ENCODE results near the gene ALKAL2. TPM values are rescaled to one million over a fixed set of nuclear protein-coding genes. Genes with fewer than 3 reads are reported as not detected.
"Not testable (repeated sequence)": the region's sequence is repeated elsewhere in the genome, so short reads cannot be mapped to it uniquely, and the experiment has no call there.

The ALKAL2 gene
- total RNA-seq, 4 donors from 2014 or later: 1.7 to 11.9 (median 2.3) TPM; not detected in 1

GRCh38 chr2:317501-318424 lies 29.9 kb upstream of the ALKAL2 start:
- DNase-seq (ENCODE audit: extremely low spot score): peak; percentile 88
- H3K27me3 ChIP-seq: peaks cover 0 to 27% (median 0%) of the 10 kb centered on the region in 4 donors
- no peak for TF ChIP-seq POLR2A (IDR thresholded peaks at IDR 0.05; ENCODE audit: low read depth)
- TF ChIP-seq POLR2AphosphoS5 (IDR thresholded peaks at IDR 0.05): no peak
- no peak for TF ChIP-seq EP300 (IDR thresholded peaks at IDR 0.05)
- TF ChIP-seq CTCF (IDR thresholded peaks at IDR 0.05): no peak
- H3K4me3 ChIP-seq: no peak overlapping the region
- no peak overlapping the region for H3K27ac ChIP-seq (replicated peaks in 1 of 4)
- no peaks in the 10 kb centered on the region for H3K4me1 ChIP-seq
- intact Hi-C loops (cut with DNase I): no loop called here
- WGBS: 77% methylated on average over 27 of the region's 27 CpGs
- H3K36me3 ChIP-seq: no peaks in the 10 kb centered on the region
- no peaks in the 10 kb centered on the region for H3K9me3 ChIP-seq

GRCh38 chr2:316381-316780 lies 28.5 kb upstream of the ALKAL2 start:
- intact Hi-C loops (cut with DNase I): no loop called here
- H3K4me3 ChIP-seq: no peak overlapping the region
- no peaks in the 10 kb centered on the region for H3K36me3 ChIP-seq
- WGBS: 85% methylated on average over 12 of the region's 12 CpGs
- H3K9me3 ChIP-seq: no peaks in the 10 kb centered on the region
- H3K4me1 ChIP-seq: no peaks in the 10 kb centered on the region
- DNase-seq (ENCODE audit: extremely low spot score): peak; percentile 89
- H3K27ac ChIP-seq (replicated peaks in 1 of 4): no peak overlapping the region
- TF ChIP-seq EP300 (IDR thresholded peaks at IDR 0.05) (no peak), POLR2AphosphoS5 (IDR thresholded peaks at IDR 0.05) (no peak), POLR2A (IDR thresholded peaks at IDR 0.05; ENCODE audit: low read depth) (no peak), CTCF (IDR thresholded peaks at IDR 0.05) (no peak)
- peaks cover 0 to 27% (median 0%) of the 10 kb centered on the region in 4 donors for H3K27me3 ChIP-seq

GRCh38 chr2:315925-316324 lies 28.0 kb upstream of the ALKAL2 start:
- H3K9me3 ChIP-seq; H3K4me3 ChIP-seq; H3K4me1 ChIP-seq; intact Hi-C loops (cut with DNase I); H3K36me3 ChIP-seq; H3K27ac ChIP-seq (replicated peaks in 1 of 4): not testable (repeated sequence)
- DNase-seq (ENCODE audit: extremely low spot score): peak; percentile 77
- WGBS: 48% methylated on average over 5 of the region's 6 CpGs
- peaks cover 0 to 27% (median 0%) of the 10 kb centered on the region in 4 donors for H3K27me3 ChIP-seq

- Histone ChIP-seq H3K27me3 (peaks cover 0 to 27% (median 0%) of the 10 kb centered on the region in 4 donors), H3K4me1 (no peaks in the 10 kb centered on the region), H3K4me3 (no peak overlapping the region), H3K9me3 (no peaks in the 10 kb centered on the region), H3K27ac (replicated peaks in 1 of 4) (no peak overlapping the region), H3K36me3 (no peaks in the 10 kb centered on the region)
- intact Hi-C loops (cut with DNase I): no loop called here
- TF ChIP-seq POLR2A (IDR thresholded peaks at IDR 0.05; ENCODE audit: low read depth): no peak
- no peak for TF ChIP-seq CTCF (IDR thresholded peaks at IDR 0.05)
- no peak for TF ChIP-seq POLR2AphosphoS5 (IDR thresholded peaks at IDR 0.05)
- TF ChIP-seq EP300 (IDR thresholded peaks at IDR 0.05): no peak
- 91% methylated on average over 49 of the region's 56 CpGs for WGBS
- peak; percentile 79 for DNase-seq (ENCODE audit: extremely low spot score)
Observed at GRCh38 chr2:314561-315336, 26.9 kb upstream of the ALKAL2 start.

- Histone ChIP-seq H3K4me1 (no peaks in the 10 kb centered on the region), H3K27me3 (peaks cover 0 to 27% (median 0%) of the 10 kb centered on the region in 4 donors), H3K4me3 (no peak overlapping the region), H3K9me3 (no peaks in the 10 kb centered on the region), H3K27ac (replicated peaks in 1 of 4) (no peak overlapping the region), H3K36me3 (no peaks in the 10 kb centered on the region)
- TF ChIP-seq POLR2AphosphoS5 (IDR thresholded peaks at IDR 0.05) (no peak), CTCF (IDR thresholded peaks at IDR 0.05) (no peak), POLR2A (IDR thresholded peaks at IDR 0.05; ENCODE audit: low read depth) (no peak), EP300 (IDR thresholded peaks at IDR 0.05) (no peak)
- intact Hi-C loops (cut with DNase I): no loop called here
- WGBS: 81% methylated on average over 13 of the region's 14 CpGs
- peak; percentile 62 for DNase-seq (ENCODE audit: extremely low spot score)
Observed at GRCh38 chr2:313991-314390, 26.1 kb upstream of the ALKAL2 start.

All from esophagus muscularis mucosa (tissue), 4 donors.